Vagina (tissue), 2 donors: ENCODE results near the gene NUDT12.

Source experiments
- CTCF ChIP-seq, 3 experiments: fragments of 450-650 bp in 2 of 3; fragments of 200-600 bp in 1 of 3; sonication (generic) in 1 of 3; IDR thresholded peaks; one replicate each; pipeline ENCODE4 v1.5.1; 2017 to 2019; ENCODE audit warnings: antibody characterized with exemption in 3 of 3, mild to moderate bottlenecking in 2 of 3, moderate library complexity in 2 of 3
- POLR2A ChIP-seq, 2 donors: fragments of 450-650 bp; IDR thresholded peaks; one replicate each; pipeline ENCODE4 v1.6.1; 2017; ENCODE audit warnings: antibody characterized with exemption in 2 of 2, mild to moderate bottlenecking in 2 of 2, moderate library complexity in 2 of 2

- TF ChIP-seq POLR2A (IDR thresholded peaks at IDR 0.05) (no peak), CTCF (IDR thresholded peaks at IDR 0.05) (no peak)
Observed at GRCh38 chr5:103601314-103601713, 38.7 kb upstream of the NUDT12 start.
